HG03565 (cell line): ENCODE data around the gene PUM2.
"Not testable (repeated sequence)": the region's sequence is repeated elsewhere in the genome, so short reads cannot be mapped to it uniquely, and the experiment has no call there.

ENCODE experiments used
- ATAC-seq: cut with Tn5 transposase; IDR thresholded peaks from one replicate; pipeline ENCODE4 v1.9.1; 2021; ENCODE audit warnings: mild to moderate bottlenecking, moderate library complexity; ENCODE audit not compliant: unreplicated experiment

The PUM2 gene, protein sequence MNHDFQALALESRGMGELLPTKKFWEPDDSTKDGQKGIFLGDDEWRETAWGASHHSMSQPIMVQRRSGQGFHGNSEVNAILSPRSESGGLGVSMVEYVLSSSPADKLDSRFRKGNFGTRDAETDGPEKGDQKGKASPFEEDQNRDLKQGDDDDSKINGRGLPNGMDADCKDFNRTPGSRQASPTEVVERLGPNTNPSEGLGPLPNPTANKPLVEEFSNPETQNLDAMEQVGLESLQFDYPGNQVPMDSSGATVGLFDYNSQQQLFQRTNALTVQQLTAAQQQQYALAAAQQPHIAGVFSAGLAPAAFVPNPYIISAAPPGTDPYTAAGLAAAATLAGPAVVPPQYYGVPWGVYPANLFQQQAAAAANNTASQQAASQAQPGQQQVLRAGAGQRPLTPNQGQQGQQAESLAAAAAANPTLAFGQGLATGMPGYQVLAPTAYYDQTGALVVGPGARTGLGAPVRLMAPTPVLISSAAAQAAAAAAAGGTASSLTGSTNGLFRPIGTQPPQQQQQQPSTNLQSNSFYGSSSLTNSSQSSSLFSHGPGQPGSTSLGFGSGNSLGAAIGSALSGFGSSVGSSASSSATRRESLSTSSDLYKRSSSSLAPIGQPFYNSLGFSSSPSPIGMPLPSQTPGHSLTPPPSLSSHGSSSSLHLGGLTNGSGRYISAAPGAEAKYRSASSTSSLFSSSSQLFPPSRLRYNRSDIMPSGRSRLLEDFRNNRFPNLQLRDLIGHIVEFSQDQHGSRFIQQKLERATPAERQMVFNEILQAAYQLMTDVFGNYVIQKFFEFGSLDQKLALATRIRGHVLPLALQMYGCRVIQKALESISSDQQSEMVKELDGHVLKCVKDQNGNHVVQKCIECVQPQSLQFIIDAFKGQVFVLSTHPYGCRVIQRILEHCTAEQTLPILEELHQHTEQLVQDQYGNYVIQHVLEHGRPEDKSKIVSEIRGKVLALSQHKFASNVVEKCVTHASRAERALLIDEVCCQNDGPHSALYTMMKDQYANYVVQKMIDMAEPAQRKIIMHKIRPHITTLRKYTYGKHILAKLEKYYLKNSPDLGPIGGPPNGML

DNA sequence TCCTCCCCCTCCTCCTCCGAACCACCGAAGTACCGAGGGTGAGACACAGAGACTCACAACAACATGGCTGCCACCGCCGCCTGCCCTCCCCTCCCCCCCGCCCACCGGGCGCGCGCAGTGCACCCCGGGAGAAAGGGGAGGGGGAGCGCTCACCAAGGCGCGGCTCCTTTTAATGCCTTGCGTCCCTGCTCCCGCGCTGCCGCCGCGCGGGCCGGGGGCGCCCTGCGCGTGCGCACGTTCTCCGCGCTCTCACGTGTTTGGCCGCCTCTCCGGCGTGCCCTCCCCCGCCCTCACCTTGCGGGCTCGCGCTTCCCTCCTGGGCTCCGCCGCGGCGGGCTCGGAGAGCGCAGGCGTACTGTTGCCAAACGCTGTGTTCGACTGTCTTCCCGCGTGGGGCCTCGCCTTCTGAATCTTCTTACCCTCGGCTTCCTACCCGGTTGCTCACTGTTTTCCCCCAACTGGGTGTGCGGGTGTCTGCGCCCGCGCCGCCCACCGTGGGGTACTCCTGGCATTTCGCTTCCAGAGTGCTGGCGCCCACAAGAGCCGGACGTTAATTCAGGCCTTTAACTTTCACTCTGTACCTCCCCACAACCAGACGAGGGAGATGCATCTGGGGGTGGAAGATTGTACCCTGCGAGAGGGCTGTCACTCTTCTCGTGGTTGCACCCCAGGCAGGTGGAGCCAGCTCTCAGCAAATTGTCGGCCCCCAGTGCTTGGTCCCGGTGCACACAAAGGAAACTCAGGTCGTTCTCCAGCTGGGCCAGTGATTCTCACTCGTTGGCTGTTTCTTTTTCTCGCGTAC lies at the start of gene PUM2:
Gene PUM2, minus strand, starts transcription at position 92 of the 802 bp plus-strand sequence. CDS start 23,484 bp downstream, outside the sequence.
- ATAC-seq, result peak; percentile 81

DNA sequence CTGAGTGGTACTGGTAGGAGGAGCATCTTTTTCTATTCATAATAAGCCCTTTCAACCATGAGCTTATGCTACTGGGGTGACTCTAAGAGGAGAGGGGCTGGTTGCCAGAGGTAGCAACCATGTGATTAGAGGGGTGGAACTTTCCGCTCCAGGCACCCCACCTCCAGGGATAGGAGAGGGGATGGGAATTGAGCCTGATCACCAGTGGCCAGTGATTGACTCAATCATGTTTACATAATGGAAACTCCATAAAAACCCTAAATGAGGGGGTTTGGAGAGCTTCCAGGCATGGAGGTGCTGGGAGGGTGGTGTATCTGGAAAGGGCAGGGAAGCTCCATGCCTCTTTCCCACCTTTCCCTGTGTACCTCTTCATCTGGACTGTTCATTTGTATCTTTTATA lies 49.7 kb upstream of the PUM2 start:
- no peak for ATAC-seq

DNA sequence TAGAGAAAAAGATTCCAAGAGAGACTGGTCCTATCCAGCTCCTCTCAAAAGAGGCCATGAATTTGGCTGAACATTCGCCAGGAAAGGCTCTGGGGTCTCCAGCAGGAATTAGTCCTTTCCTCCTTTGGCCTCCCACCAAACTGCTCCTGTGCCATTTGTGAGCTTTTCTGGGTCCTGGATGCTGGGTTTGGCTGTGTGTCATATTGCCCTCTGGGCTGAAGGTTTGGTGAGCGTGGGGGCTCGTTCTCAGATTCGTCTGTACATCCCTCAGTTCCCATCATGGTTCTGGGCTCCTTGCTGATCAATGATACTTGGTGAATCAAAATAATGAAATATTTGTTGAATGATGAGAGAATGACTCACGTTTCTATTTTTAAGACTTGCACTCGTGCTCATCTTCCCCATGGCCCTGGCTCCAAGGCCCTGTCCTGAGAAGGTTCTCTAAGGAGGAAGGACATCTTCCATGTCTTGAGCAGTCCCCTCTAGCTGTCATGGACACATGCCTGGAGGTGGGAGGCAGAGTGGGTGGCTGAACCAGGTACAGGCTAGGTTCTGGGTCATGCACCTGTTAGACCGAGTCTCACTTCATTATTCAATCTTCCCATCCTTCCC lies 48.4 kb upstream of the PUM2 start:
- no peak for ATAC-seq

DNA sequence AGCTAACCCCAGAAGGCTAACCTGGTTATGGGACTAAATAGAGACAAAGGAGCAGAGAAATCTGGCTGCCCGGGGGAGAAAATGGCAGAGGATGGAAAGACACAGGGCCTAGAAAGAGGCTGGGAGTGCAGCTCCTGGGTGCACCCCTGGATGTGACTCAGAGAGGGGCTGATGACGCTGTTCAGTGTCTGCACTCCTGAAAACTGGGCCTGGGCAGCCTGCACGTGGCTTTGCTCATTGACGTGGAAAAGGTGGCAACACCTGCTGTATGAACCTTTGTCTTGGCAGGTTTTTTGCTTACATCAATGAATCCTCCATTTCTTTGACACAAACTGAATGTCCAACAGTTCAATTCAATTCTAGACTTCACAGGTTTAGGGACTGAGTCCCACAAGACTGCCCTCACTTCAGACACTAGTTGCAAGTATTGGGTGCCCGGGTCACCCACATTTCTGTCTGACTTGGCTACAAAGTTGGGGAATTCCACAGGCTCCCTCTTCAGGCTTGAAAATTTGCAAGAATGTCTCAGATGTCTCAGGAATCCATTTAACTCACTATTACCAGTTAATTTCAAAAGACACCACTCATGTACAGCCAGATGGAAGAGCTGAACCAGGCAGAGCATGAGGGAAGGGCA lies 47.3 kb upstream of the PUM2 start:
- no peak for ATAC-seq

DNA sequence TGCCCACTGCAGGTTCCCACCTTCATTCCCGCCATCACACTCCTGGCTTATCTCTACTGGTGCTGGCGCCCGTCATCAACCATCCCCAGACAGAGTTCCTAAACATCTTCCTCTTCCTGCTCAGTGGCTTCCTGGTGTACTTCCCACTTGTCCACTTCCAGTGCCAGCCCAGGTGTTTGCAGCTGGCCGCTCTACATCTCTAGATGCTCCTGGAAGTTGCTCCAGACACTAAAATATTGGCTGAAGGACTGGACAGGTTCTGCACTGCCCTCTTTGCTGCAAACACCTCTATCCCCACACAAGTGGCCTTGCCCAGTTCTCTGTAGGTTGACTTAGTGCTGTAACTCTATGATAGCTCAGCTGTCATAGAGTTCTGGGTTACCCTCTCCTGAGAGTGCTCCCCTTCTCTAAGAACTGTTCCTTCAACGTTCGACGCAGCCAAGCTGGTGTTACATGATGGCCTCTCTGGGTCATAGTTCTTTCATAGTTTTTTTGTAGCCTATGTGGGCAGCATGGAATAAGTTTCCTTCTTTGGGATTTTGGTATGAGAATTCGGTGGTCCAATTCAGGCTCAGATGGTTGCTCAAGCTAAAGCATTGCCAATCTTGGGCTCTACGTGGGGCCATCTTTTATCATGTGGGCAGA lies 45.8 kb upstream of the PUM2 start:
- no peak for ATAC-seq

DNA sequence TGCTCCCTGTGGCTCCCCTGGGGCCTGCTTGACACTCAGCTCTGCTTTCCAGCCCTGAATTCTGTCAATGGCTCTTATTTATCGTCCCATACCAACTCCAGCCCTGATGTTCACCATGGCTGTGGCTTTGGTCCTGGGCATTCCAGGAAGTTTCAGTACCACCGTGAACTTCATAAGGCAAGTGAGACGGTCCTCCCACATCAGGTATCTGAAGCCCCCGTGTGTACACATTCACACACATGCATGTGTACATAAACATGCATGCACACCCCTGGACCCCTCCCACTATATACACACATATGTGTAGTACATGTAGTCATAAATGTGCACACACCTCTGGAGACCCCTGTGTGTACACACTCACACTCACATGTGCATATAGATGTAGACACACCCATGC lies 43.3 kb upstream of the PUM2 start:
- no peak for ATAC-seq

- no peak for ATAC-seq
These were observed 41.5 kb upstream of the PUM2 start for GRCh38 chr2:20391951-20392699.

GRCh38 chr2:20390524-20391123 lies 40.0 kb upstream of the PUM2 start:
- no peak for ATAC-seq

DNA sequence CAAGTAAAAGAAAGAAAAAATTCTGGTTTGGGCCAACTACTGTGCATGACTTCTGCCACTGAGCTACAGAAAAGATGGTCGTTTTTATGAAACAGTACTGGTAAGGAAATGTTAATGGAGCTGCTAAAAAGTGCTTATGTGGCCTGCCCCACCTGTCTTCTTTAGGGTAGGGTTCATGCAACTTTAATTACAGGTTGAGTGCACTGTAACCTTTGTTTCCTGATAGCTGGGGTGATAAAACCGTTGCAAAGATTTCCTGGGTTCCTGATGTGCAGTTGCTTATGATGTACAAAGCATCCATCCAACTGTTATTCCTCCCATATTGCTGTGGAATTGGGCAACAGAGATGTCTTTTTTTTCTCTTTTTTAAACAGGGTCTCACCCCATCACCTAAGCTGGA lies 34.3 kb upstream of the PUM2 start:
- ATAC-seq, result no peak

DNA sequence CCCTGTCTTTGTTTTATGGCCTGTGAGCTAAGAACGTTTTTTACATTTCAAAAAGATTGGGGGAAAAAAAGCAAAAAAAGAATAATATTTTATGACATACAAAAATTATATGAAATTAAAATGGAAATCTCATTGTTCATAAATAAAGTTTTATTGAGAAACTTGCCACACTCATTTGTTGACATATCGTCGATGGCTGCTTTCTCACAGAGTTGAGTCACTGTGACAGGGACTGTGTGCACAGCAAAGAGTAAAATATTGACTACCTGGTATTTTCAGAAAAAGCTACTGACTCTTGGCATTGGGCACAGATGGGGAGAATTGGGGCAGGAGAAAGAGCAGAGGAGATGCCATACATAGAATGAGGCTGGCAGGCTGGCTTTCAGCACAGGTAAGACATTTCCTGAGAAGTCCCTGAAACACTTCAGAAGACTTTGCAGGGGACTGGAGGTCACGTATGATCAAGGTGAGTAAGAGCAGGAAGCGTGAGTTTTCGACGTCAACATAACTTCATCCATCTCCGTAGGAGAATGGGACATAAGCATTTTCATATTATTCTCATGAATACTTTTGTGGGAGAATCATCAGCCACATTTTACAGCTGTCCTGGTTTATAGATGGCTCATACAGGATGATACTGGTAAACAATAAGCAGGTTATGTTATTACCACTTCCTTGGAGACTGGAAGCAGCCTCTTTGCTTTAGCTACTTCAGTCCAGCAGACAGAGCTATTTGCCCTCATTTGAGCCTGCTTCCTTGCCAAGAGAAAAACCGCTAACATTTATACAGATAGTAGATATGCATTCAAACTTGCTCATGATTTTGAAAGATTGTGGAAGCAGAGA lies 32.5 kb upstream of the PUM2 start:
- ATAC-seq, result no peak

DNA sequence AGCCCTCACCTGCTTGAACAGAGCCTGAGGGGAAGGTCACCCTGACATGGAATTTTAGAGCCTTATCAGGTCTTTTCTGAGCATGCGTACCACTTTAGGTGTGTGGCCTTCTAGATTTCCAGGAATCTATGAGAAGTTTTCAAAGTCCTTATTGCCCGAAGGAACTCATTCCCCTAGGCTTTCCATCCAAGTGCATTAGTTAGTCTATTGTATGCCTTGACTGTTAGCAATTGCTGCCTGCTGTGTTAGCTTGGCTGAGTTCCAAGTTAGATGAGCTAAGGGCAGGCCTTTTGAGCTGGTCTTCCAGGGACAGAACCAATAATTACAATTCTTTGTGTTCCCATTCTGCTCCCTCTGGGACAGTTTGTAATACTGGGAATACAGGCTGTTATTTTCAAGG lies 30.8 kb upstream of the PUM2 start:
- no peak for ATAC-seq

- no peak for ATAC-seq
These were observed 28.4 kb upstream of the PUM2 start for GRCh38 chr2:20378891-20379519.

- no peak for ATAC-seq
These were observed 27.7 kb upstream of the PUM2 start for GRCh38 chr2:20378341-20378740.

- no peak for ATAC-seq
These were observed 27.1 kb upstream of the PUM2 start for GRCh38 chr2:20377741-20378140.

- ATAC-seq, result not testable (repeated sequence)
These were observed 24.3 kb upstream of the PUM2 start for GRCh38 chr2:20374982-20375381.

GRCh38 chr2:20372896-20373640 lies 22.4 kb upstream of the PUM2 start:
- ATAC-seq, result no peak
